Esophagus muscularis mucosa (tissue), 4 donors: ENCODE results near the gene LGALS16.

ENCODE experiments used
- CTCF ChIP-seq, 3 experiments: fragments of 200-600 bp in 2 of 3; fragments of 450-650 bp in 1 of 3; sonication (generic) in 2 of 3; IDR thresholded peaks; one replicate each; pipeline ENCODE4 v1.5.1; 2017 to 2019; ENCODE audit warnings: antibody characterized with exemption in 3 of 3, mild to moderate bottlenecking in 2 of 3, moderate library complexity in 1 of 3
- EP300 ChIP-seq: sonication (generic); formaldehyde crosslinking; IDR thresholded peaks from one replicate; pipeline ENCODE4 v1.6.1; 2017; ENCODE audit warnings: antibody characterized with exemption
- POLR2A ChIP-seq: fragments of 450-650 bp; IDR thresholded peaks from one replicate; pipeline ENCODE4 v1.6.1; 2017; ENCODE audit warnings: antibody characterized with exemption, moderate library complexity, mild to moderate bottlenecking, low read depth
- POLR2AphosphoS5 ChIP-seq, 2 donors: sonication (generic); formaldehyde crosslinking; IDR thresholded peaks; one replicate each; pipeline ENCODE4 v1.6.1; 2017; ENCODE audit warnings: antibody characterized with exemption in 2 of 2

GRCh38 chr19:39643591-39643990 lies 12.1 kb upstream of the LGALS16 start:
- TF ChIP-seq CTCF (IDR thresholded peaks at IDR 0.05) (no peak), POLR2A (no peak), POLR2AphosphoS5 (IDR thresholded peaks at IDR 0.05) (no peak), EP300 (no peak)
